ENCODE data around the gene LARGE2.

The LARGE2 gene

DNA sequence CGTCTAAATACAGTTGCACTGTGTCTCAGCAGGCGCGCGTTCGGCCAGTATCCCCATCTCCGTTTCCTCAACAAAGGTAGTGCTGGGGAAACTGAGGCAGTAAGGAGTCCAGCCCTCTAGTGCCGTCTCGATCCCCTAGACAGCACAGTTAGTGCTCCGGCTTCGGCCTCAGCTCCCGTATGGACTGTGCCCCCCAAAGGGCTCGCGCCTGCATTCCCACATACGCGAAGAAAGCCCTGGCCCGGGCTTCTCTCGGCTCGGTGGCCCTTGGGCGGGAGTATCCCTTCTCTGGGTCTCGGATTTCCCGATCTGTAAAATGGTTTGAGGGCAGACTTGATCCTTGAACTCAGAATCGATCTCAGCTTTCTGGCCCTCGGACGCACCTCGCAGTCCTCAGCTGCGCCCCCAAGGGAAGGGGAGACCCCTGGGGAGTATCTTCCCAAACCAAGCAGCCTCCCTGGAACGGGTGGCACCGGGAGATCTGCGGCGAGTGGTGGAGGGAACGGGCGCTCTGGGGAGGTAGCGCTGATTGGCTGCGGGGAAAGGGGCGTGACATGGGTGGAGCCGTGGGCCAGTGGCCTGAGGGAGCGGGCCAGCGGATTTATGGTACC, 4.0 kb upstream of the LARGE2 start (continued):
- TF ChIP-seq ZNF76 (tag by site-specific recombination; IDR thresholded peaks at IDR 0.05; ENCODE audit: borderline replicate concordance, low read depth): peak; percentile 41
- TF ChIP-seq ZNF433 (tag by site-specific recombination; IDR thresholded peaks at IDR 0.05; ENCODE audit: low read depth): no peak
- TF ChIP-seq, protein P1, sequence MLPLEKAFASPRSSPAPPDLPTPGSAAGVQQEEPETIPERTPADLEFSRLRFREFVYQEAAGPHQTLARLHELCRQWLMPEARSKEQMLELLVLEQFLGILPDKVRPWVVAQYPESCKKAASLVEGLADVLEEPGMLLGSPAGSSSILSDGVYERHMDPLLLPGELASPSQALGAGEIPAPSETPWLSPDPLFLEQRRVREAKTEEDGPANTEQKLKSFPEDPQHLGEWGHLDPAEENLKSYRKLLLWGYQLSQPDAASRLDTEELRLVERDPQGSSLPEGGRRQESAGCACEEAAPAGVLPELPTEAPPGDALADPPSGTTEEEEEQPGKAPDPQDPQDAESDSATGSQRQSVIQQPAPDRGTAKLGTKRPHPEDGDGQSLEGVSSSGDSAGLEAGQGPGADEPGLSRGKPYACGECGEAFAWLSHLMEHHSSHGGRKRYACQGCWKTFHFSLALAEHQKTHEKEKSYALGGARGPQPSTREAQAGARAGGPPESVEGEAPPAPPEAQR (tag by site-specific recombination; IDR thresholded peaks at IDR 0.05): no peak
- no peak for TF ChIP-seq ZNF416 (tag by site-specific recombination; IDR thresholded peaks at IDR 0.05)
- peak; percentile 58 for TF ChIP-seq SP3 (tag by site-specific recombination; IDR thresholded peaks at IDR 0.05)
- peak; percentile 82 for TF ChIP-seq GLIS2 (tag by site-specific recombination; IDR thresholded peaks at IDR 0.05)
- no peak for TF ChIP-seq ZSCAN23 (tag by site-specific recombination; IDR thresholded peaks at IDR 0.05)
- no peak for TF ChIP-seq ZNF585B (tag by site-specific recombination; IDR thresholded peaks at IDR 0.05)
- no peak for TF ChIP-seq ZNF629 (tag by site-specific recombination; IDR thresholded peaks at IDR 0.05)
- TF ChIP-seq ZNF133 (tag by site-specific recombination; IDR thresholded peaks at IDR 0.05): no peak
- no peak for TF ChIP-seq ZNF292 (tag by site-specific recombination; IDR thresholded peaks at IDR 0.05; ENCODE audit: borderline replicate concordance, low read depth)
- TF ChIP-seq SALL2 (tag by site-specific recombination; IDR thresholded peaks at IDR 0.05; ENCODE audit: borderline replicate concordance): no peak
- TF ChIP-seq ZNF184 (tag by site-specific recombination; IDR thresholded peaks at IDR 0.05): no peak
- no peak for TF ChIP-seq ZNF391 (tag by site-specific recombination; IDR thresholded peaks at IDR 0.05; ENCODE audit: borderline replicate concordance, low read depth)
- TF ChIP-seq ZBTB1 (tag by site-specific recombination; IDR thresholded peaks at IDR 0.05): no peak
- TF ChIP-seq, protein P2, sequence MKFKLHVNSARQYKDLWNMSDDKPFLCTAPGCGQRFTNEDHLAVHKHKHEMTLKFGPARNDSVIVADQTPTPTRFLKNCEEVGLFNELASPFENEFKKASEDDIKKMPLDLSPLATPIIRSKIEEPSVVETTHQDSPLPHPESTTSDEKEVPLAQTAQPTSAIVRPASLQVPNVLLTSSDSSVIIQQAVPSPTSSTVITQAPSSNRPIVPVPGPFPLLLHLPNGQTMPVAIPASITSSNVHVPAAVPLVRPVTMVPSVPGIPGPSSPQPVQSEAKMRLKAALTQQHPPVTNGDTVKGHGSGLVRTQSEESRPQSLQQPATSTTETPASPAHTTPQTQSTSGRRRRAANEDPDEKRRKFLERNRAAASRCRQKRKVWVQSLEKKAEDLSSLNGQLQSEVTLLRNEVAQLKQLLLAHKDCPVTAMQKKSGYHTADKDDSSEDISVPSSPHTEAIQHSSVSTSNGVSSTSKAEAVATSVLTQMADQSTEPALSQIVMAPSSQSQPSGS (tag by site-specific recombination; IDR thresholded peaks at IDR 0.05; ENCODE audit: low read depth): no peak
- TF ChIP-seq ZBTB7A (tag by site-specific recombination; IDR thresholded peaks at IDR 0.05; ENCODE audit: low read depth): no peak
- TF ChIP-seq ZNF10 (tag by site-specific recombination; IDR thresholded peaks at IDR 0.05): no peak
- TF ChIP-seq ZNF791 (tag by site-specific recombination; IDR thresholded peaks at IDR 0.05): no peak
- no peak for TF ChIP-seq ZNF701 (tag by site-specific recombination; IDR thresholded peaks at IDR 0.05)
- TF ChIP-seq TCF7L2 (IDR thresholded peaks at IDR 0.05; ENCODE audit: borderline replicate concordance, low read depth, low read length): no peak
- TF ChIP-seq ZNF654 (tag by site-specific recombination; IDR thresholded peaks at IDR 0.05; ENCODE audit: low read depth): no peak
- TF ChIP-seq, protein P3, sequence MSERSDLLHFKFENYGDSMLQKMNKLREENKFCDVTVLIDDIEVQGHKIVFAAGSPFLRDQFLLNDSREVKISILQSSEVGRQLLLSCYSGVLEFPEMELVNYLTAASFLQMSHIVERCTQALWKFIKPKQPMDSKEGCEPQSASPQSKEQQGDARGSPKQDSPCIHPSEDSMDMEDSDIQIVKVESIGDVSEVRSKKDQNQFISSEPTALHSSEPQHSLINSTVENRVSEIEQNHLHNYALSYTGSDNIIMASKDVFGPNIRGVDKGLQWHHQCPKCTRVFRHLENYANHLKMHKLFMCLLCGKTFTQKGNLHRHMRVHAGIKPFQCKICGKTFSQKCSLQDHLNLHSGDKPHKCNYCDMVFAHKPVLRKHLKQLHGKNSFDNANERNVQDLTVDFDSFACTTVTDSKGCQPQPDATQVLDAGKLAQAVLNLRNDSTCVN (tag by site-specific recombination; optimal IDR thresholded peaks at IDR 0.05): no peak
- TF ChIP-seq KLF1 (tag by site-specific recombination; IDR thresholded peaks at IDR 0.05): 0 out of 2 replicates have a peak, but pooled peaks have one; percentile 16
- no peak for TF ChIP-seq ZNF221 (tag by site-specific recombination; IDR thresholded peaks at IDR 0.05; ENCODE audit: borderline replicate concordance)
- no peak for TF ChIP-seq ZNF549 (tag by site-specific recombination; IDR thresholded peaks at IDR 0.05)
- TF ChIP-seq ZNF792 (tag by site-specific recombination; IDR thresholded peaks at IDR 0.05): no peak
- peak; percentile 76 for TF ChIP-seq KLF9 (tag by site-specific recombination; IDR thresholded peaks at IDR 0.05; ENCODE audit: low read depth)
- no peak for TF ChIP-seq ZNF677 (tag by site-specific recombination; IDR thresholded peaks at IDR 0.05)
- TF ChIP-seq, protein P4, sequence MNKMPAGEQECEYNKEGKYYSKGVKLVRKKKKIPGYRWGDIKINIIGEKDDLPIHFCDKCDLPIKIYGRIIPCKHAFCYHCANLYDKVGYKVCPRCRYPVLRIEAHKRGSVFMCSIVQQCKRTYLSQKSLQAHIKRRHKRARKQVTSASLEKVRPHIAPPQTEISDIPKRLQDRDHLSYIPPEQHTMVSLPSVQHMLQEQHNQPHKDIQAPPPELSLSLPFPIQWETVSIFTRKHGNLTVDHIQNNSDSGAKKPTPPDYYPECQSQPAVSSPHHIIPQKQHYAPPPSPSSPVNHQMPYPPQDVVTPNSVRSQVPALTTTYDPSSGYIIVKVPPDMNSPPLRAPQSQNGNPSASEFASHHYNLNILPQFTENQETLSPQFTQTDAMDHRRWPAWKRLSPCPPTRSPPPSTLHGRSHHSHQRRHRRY (tag by site-specific recombination; IDR thresholded peaks at IDR 0.05): no peak
- TF ChIP-seq, protein P5, sequence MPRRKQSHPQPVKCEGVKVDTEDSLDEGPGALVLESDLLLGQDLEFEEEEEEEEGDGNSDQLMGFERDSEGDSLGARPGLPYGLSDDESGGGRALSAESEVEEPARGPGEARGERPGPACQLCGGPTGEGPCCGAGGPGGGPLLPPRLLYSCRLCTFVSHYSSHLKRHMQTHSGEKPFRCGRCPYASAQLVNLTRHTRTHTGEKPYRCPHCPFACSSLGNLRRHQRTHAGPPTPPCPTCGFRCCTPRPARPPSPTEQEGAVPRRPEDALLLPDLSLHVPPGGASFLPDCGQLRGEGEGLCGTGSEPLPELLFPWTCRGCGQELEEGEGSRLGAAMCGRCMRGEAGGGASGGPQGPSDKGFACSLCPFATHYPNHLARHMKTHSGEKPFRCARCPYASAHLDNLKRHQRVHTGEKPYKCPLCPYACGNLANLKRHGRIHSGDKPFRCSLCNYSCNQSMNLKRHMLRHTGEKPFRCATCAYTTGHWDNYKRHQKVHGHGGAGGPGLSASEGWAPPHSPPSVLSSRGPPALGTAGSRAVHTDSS (tag by site-specific recombination; IDR thresholded peaks at IDR 0.05): no peak
- TF ChIP-seq, protein P6, sequence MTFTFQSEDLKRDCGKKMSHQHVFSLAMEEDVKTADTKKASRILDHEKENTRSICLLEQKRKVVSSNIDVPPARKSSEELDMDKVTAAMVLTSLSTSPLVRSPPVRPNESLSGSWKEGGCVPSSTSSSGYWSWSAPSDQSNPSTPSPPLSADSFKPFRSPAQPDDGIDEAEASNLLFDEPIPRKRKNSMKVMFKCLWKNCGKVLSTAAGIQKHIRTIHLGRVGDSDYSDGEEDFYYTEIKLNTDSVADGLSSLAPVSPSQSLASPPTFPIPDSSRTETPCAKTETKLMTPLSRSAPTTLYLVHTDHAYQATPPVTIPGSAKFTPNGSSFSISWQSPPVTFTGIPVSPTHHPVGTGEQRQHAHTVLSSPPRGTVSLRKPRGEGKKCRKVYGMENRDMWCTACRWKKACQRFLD (tag by site-specific recombination; IDR thresholded peaks at IDR 0.05): no peak
- no peak for TF ChIP-seq ZNF558 (tag by site-specific recombination; IDR thresholded peaks at IDR 0.05)
- peak; percentile 83 for TF ChIP-seq SP2 (tag by site-specific recombination; IDR thresholded peaks at IDR 0.05)
- TF ChIP-seq ZNF112 (tag by site-specific recombination; IDR thresholded peaks at IDR 0.05): no peak
